Measurements from ENCODE around the gene ALDH2.

Gene ALDH2

GRCh38 chr12:111798182-111798581 lies 31.4 kb downstream of the ALDH2 start:
- no peaks in the 10 kb centered on the region for H3K36me3 ChIP-seq (replicated peaks)

GRCh38 chr12:111799758-111800157 lies 33.0 kb downstream of the ALDH2 start:
- Histone ChIP-seq H3K27ac (no peak overlapping the region), H3K4me3 (ENCODE audit: low read depth, low read length) (no peak overlapping the region), H3K36me3 (replicated peaks) (no peaks in the 10 kb centered on the region), H3K27me3 (replicated peaks) (no peaks in the 10 kb centered on the region)
- no peak for DNase-seq
- in situ Hi-C loops (cut with HindIII; ENCODE audit: low pct_ligation_motif_present, low sequenced_read_pairs) = no loop called here
- TF ChIP-seq, protein P1, sequence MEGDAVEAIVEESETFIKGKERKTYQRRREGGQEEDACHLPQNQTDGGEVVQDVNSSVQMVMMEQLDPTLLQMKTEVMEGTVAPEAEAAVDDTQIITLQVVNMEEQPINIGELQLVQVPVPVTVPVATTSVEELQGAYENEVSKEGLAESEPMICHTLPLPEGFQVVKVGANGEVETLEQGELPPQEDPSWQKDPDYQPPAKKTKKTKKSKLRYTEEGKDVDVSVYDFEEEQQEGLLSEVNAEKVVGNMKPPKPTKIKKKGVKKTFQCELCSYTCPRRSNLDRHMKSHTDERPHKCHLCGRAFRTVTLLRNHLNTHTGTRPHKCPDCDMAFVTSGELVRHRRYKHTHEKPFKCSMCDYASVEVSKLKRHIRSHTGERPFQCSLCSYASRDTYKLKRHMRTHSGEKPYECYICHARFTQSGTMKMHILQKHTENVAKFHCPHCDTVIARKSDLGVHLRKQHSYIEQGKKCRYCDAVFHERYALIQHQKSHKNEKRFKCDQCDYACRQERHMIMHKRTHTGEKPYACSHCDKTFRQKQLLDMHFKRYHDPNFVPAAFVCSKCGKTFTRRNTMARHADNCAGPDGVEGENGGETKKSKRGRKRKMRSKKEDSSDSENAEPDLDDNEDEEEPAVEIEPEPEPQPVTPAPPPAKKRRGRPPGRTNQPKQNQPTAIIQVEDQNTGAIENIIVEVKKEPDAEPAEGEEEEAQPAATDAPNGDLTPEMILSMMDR (IDR thresholded peaks at IDR 0.05; ENCODE audit: low read depth, low read length, missing control alignments) = no peak

More at GRCh38 chr12:111798182-111798581, 31.4 kb downstream of the ALDH2 start:
- Histone ChIP-seq H3K4me3 (ENCODE audit: low read depth, low read length) (no peak overlapping the region), H3K27me3 (replicated peaks) (no peaks in the 10 kb centered on the region), H3K27ac (no peak overlapping the region)
- DNase-seq = no peak
- in situ Hi-C loops (cut with HindIII; ENCODE audit: low pct_ligation_motif_present, low sequenced_read_pairs) = no loop called here
- TF ChIP-seq, protein P1 (IDR thresholded peaks at IDR 0.05; ENCODE audit: low read depth, low read length, missing control alignments) = no peak

DNA sequence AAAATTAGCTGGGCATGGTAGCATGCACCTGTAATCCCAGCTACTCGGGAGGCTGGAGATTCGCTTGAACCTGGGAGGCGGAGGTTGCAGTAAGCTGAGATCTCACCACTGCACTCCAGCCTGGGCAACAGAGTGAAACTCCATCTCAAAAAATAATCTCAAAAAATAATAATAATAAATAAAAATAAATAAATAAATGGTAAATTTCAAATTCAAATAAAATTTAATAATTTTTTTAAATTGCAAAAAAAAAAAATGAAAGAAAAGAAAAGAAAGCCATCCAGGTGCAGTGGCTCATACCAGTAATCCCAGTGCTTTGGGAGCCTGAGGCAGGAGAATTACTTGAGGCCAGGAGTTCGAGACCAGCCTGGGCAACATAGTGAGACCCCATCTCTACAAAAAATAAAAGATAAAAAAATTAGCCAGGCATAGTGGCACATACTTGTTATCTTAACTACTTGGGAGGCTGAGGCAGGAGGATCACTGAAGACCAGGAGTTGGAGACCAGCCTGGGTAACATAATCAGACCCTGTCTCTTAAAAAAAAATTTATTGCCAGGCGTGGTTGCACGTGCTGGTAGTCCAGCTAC lies 36.4 kb downstream of the ALDH2 start:
- Histone ChIP-seq H3K27ac (no peak overlapping the region), H3K27me3 (replicated peaks) (no peaks in the 10 kb centered on the region), H3K4me3 (ENCODE audit: low read depth, low read length) (no peak overlapping the region), H3K36me3 (replicated peaks) (no peaks in the 10 kb centered on the region)
- no peak for DNase-seq
- in situ Hi-C loops (cut with HindIII; ENCODE audit: low pct_ligation_motif_present, low sequenced_read_pairs) = no loop called here
- TF ChIP-seq, protein P1 (IDR thresholded peaks at IDR 0.05; ENCODE audit: low read depth, low read length, missing control alignments) = no peak

GRCh38 chr12:111803851-111804250 lies 37.1 kb downstream of the ALDH2 start:
- TF ChIP-seq, protein P1 (IDR thresholded peaks at IDR 0.05; ENCODE audit: low read depth, low read length, missing control alignments) = no peak
- in situ Hi-C loops (cut with HindIII; ENCODE audit: low pct_ligation_motif_present, low sequenced_read_pairs) = no loop called here
- DNase-seq = no peak
- H3K27me3 ChIP-seq (replicated peaks) = no peaks in the 10 kb centered on the region
- H3K36me3 ChIP-seq (replicated peaks) = no peaks in the 10 kb centered on the region
- H3K27ac ChIP-seq = no peak overlapping the region
- H3K4me3 ChIP-seq (ENCODE audit: low read depth, low read length) = no peak overlapping the region

GRCh38 chr12:111806304-111806703 lies 39.6 kb downstream of the ALDH2 start:
- in situ Hi-C loops (cut with HindIII; ENCODE audit: low pct_ligation_motif_present, low sequenced_read_pairs) = no loop called here
- no peak for DNase-seq
- TF ChIP-seq, protein P1 (IDR thresholded peaks at IDR 0.05; ENCODE audit: low read depth, low read length, missing control alignments) = no peak
- Histone ChIP-seq H3K36me3 (replicated peaks) (no peaks in the 10 kb centered on the region), H3K4me3 (ENCODE audit: low read depth, low read length) (no peak overlapping the region), H3K27ac (no peak overlapping the region), H3K27me3 (replicated peaks) (no peaks in the 10 kb centered on the region)

DNA sequence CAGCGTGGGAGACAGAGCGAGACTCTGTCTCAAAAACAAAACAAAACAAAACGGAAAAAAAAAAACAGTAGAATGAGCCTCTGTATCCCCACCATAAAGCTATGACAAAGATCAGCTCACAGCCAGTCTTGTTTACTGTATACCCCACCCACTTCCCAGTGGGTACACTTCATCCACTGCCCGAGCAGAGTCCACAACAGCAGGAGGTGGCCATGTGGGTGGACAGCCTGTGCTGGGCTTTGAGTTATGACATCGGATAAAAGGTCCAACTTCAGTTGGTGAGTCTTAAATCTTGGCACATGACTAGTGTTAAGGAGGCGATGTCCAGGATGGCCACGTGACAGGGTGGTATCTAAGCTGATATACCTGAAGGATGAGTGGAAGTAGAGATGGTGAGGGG lies 40.5 kb downstream of the ALDH2 start:
- TF ChIP-seq, protein P1 (IDR thresholded peaks at IDR 0.05; ENCODE audit: low read depth, low read length, missing control alignments) = no peak
- in situ Hi-C loops (cut with HindIII; ENCODE audit: low pct_ligation_motif_present, low sequenced_read_pairs) = no loop called here
- Histone ChIP-seq H3K27me3 (replicated peaks) (no peaks in the 10 kb centered on the region), H3K36me3 (replicated peaks) (no peaks in the 10 kb centered on the region), H3K4me3 (ENCODE audit: low read depth, low read length) (no peak overlapping the region), H3K27ac (no peak overlapping the region)
- DNase-seq = no peak
